PC-3 (cell line): ENCODE results near the gene GPR26. TPM values are rescaled to one million over a fixed set of nuclear protein-coding genes. Genes with fewer than 3 reads are reported as not detected.

Experiments used
- ATAC-seq: fragments of 200-7000 bp; cut with Tn5 transposase; 2 replicates; pipeline ENCODE4 v1.9.1; 2020; ENCODE audit warnings: mild to moderate bottlenecking, moderate library complexity
- BruUV-seq: library from RNA; stranded (reverse); fragments of 400-500 nt; replicated peaks from 2 replicates; lab custom pipeline; 2021; lab: Mats Ljungman, UMichigan
- CTCF ChIA-PET: fragments of 300-600 bp; sonication (Branson Sonifier 250); formaldehyde crosslinking; loops from one replicate; lab custom pipeline; 2022; ENCODE audit warnings: antibody characterized with exemption; lab: Charles Lee
- POLR2A ChIA-PET: fragments of 300-600 bp; sonication (Branson Sonifier 250); formaldehyde crosslinking; loops from one replicate; lab custom pipeline; 2022; ENCODE audit warnings: antibody characterized with exemption; ENCODE audit not compliant: unreplicated experiment; lab: Charles Lee
- DNase-seq: peaks from one replicate; pipeline ENCODE4 v3.0.0-alpha.2; 2015
- H2AFZ ChIP-seq: fragments of 300-600 bp; sonication (generic); 2 replicates; pipeline ENCODE4 v1.6.0; 2016; ENCODE audit warnings: antibody characterized with exemption, low read length
- H3F3A ChIP-seq: fragments of 300-600 bp; sonication (generic); one replicate; pipeline ENCODE4 v1.6.0; 2017; ENCODE audit warnings: antibody characterized with exemption, low read length, control low read depth, mild to moderate bottlenecking; ENCODE audit not compliant: unreplicated experiment
- H3K27ac ChIP-seq: fragments of 300-600 bp; sonication (generic); 2 replicates; pipeline ENCODE4 v1.5.1; 2016; ENCODE audit warnings: mild to moderate bottlenecking, low read length
- H3K27me3 ChIP-seq: fragments of 300-600 bp; sonication (generic); 2 replicates; pipeline ENCODE4 v1.6.1; 2016; ENCODE audit warnings: low read length, mixed read lengths
- H3K36me3 ChIP-seq: fragments of 300-600 bp; sonication (generic); 2 replicates; pipeline ENCODE4 v1.6.1; 2016; ENCODE audit warnings: low read depth, mixed run types, low read length, mixed read lengths
- H3K4me1 ChIP-seq: fragments of 300-600 bp; sonication (generic); 2 replicates; pipeline ENCODE4 v1.5.1; 2016; ENCODE audit warnings: low read length; ENCODE audit not compliant: insufficient read depth
- H3K4me2 ChIP-seq: fragments of 300-600 bp; sonication (generic); 2 replicates; pipeline ENCODE4 v1.6.0; 2016; ENCODE audit warnings: low read length
- H3K4me3 ChIP-seq: fragments of 300-600 bp; sonication (generic); 2 replicates; pipeline ENCODE4 v1.5.1; 2016; ENCODE audit warnings: mild to moderate bottlenecking, low read length, mixed read lengths
- H3K79me2 ChIP-seq: fragments of 300-600 bp; sonication (generic); 2 replicates; pipeline ENCODE4 v1.6.1; 2017; ENCODE audit warnings: low read length, mixed read lengths
- H3K9ac ChIP-seq: fragments of 300-600 bp; sonication (generic); 2 replicates; pipeline ENCODE4 v1.6.0; 2016; ENCODE audit warnings: mild to moderate bottlenecking, low read length
- H3K9me2 ChIP-seq: fragments of 300-600 bp; sonication (generic); replicated peaks from 2 replicates; pipeline ENCODE4 v1.6.1; 2016; ENCODE audit warnings: mixed run types, low read length, mixed read lengths
- H3K9me3 ChIP-seq: fragments of 300-600 bp; sonication (generic); 2 replicates; pipeline ENCODE4 v1.6.1; 2016; ENCODE audit warnings: low read length, mixed read lengths
- H4K20me1 ChIP-seq: fragments of 300-600 bp; sonication (generic); 2 replicates; pipeline ENCODE4 v1.6.1; 2016; ENCODE audit warnings: low read length, mixed read lengths
- CTCF ChIP-seq: fragments of 300-600 bp; sonication (generic); conservative IDR thresholded peaks from 2 replicates; pipeline ENCODE4 v1.5.1; 2017; ENCODE audit warnings: antibody characterized with exemption, low read depth, mild to moderate bottlenecking, low read length
- EZH2 ChIP-seq: fragments of 300-600 bp; sonication (generic); IDR thresholded peaks from one replicate; pipeline ENCODE4 v1.6.1; 2017; ENCODE audit warnings: antibody characterized with exemption, mild to moderate bottlenecking, low read length; ENCODE audit not compliant: unreplicated experiment
- EZH2phosphoT487 ChIP-seq: fragments of 300-600 bp; sonication (generic); IDR thresholded peaks from 2 replicates; pipeline ENCODE4 v1.6.1; 2018; ENCODE audit warnings: mild to moderate bottlenecking, antibody characterized with exemption, low read length, borderline replicate concordance
- intact Hi-C: fragments of 100-400 bp; cut with micrococcal nuclease; formaldehyde crosslinking; loops from 2 replicates; pipeline ENCODE4 v1.9.0; 2023
- total RNA-seq: library from RNA; depleted of rRNA; stranded (reverse); fragments of >200 nt; gene quantifications from 2 replicates; pipeline ENCODE4 v1.2.3, GENCODE V29; 2014

GPR26 gene
- total RNA-seq, 1 experiment from 2014 or later: not detected

GRCh38 chr10:123681285-123681684 lies 15.1 kb downstream of the GPR26 start:
- Histone ChIP-seq H3K27ac (no peak overlapping the region), H2AFZ (no peak overlapping the region), H3K36me3 (no peaks in the 10 kb centered on the region), H3K79me2 (no peaks in the 10 kb centered on the region), H3K27me3 (peaks cover 55% of the 10 kb centered on the region), H3K4me1 (no peaks in the 10 kb centered on the region), H3K4me3 (no peak overlapping the region), H3K9me3 (no peaks in the 10 kb centered on the region), H4K20me1 (no peaks in the 10 kb centered on the region), H3K4me2 (no peak overlapping the region), H3K9ac (no peak overlapping the region), H3K9me2 (no peaks in the 10 kb centered on the region), H3F3A (no peaks in the 10 kb centered on the region)
- ATAC-seq (no peak), DNase-seq (no peak)
- TF ChIP-seq CTCF: no peak
- TF ChIP-seq EZH2: no peak
- TF ChIP-seq EZH2phosphoT487: no peak
- intact Hi-C loops: no loop called here
- ChIA-PET POLR2A (no interaction called here), CTCF (no interaction called here)
- no TSS peak for BruUV-seq

GRCh38 chr10:123682477-123682876 lies 16.3 kb downstream of the GPR26 start:
- TF ChIP-seq EZH2 (no peak), EZH2phosphoT487 (no peak), CTCF (no peak)
- CTCF ChIA-PET: no interaction called here
- H4K20me1 ChIP-seq: no peaks in the 10 kb centered on the region
- H3K27ac ChIP-seq: no peak overlapping the region
- BruUV-seq: no TSS peak
- no peak overlapping the region for H3K4me2 ChIP-seq
- ATAC-seq (no peak), DNase-seq (no peak)
- H3K9me3 ChIP-seq: no peaks in the 10 kb centered on the region
- H3K36me3 ChIP-seq: no peaks in the 10 kb centered on the region
- H3K9ac ChIP-seq: no peak overlapping the region
- no peaks in the 10 kb centered on the region for H3K9me2 ChIP-seq
- intact Hi-C loops: no loop called here
- peaks cover 59% of the 10 kb centered on the region for H3K27me3 ChIP-seq
- no peaks in the 10 kb centered on the region for H3F3A ChIP-seq
- H3K4me3 ChIP-seq: no peak overlapping the region
- POLR2A ChIA-PET: no interaction called here
- no peaks in the 10 kb centered on the region for H3K79me2 ChIP-seq
- H2AFZ ChIP-seq: no peak overlapping the region
- no peaks in the 10 kb centered on the region for H3K4me1 ChIP-seq

GRCh38 chr10:123683459-123683858 lies 17.3 kb downstream of the GPR26 start:
- H3K27me3 ChIP-seq: peaks cover 57% of the 10 kb centered on the region

More at GRCh38 chr10:123683459-123683858, 17.3 kb downstream of the GPR26 start:
- POLR2A ChIA-PET: no interaction called here
- Histone ChIP-seq H3K4me2 (no peak overlapping the region), H2AFZ (no peak overlapping the region), H3K4me3 (no peak overlapping the region), H3K4me1 (no peaks in the 10 kb centered on the region), H3K36me3 (no peaks in the 10 kb centered on the region), H3K27ac (no peak overlapping the region), H3K9me3 (no peaks in the 10 kb centered on the region), H3K79me2 (no peaks in the 10 kb centered on the region), H3K9me2 (no peaks in the 10 kb centered on the region), H3F3A (no peaks in the 10 kb centered on the region), H3K9ac (no peak overlapping the region), H4K20me1 (no peaks in the 10 kb centered on the region)
- TF ChIP-seq CTCF (no peak), EZH2 (no peak)
- DNase-seq: no peak
- CTCF ChIA-PET: no interaction called here
- intact Hi-C loops: no loop called here
- no TSS peak for BruUV-seq
- no peak for ATAC-seq
